GM12874 (cell line): ENCODE measurements around the gene DDX54.

Source experiments
- CTCF ChIP-seq: IDR thresholded peaks from 2 replicates; pipeline ENCODE4 v1.5.1; 2011; ENCODE audit warnings: low read depth, mild to moderate bottlenecking, control low read depth, low read length, moderate library complexity; ENCODE audit not compliant: insufficient read depth

The DDX54 gene

GRCh38 chr12:113222730-113223531 is 37.7 kb upstream of the DDX54 start:
- TF ChIP-seq CTCF: no peak

- no peak for TF ChIP-seq CTCF
These were observed 36.9 kb upstream of the DDX54 start for GRCh38 chr12:113221997-113222729.

GRCh38 chr12:113221181-113221996 is 36.1 kb upstream of the DDX54 start, which contains the start of gene TPCN1:
TPCN1 (plus strand) TSS chr12:113221464; CDS start chr12:113226853, 5,389 bp downstream.
- TF ChIP-seq CTCF: no peak

GRCh38 chr12:113220593-113221180 is 35.4 kb upstream of the DDX54 start:
- no peak for TF ChIP-seq CTCF

- no peak for TF ChIP-seq CTCF
These were observed 30.7 kb upstream of the DDX54 start for GRCh38 chr12:113216027-113216426.

- no peak for TF ChIP-seq CTCF
These were observed 29.7 kb upstream of the DDX54 start for GRCh38 chr12:113214895-113215400.
